ENCODE measurements around the gene PPFIA2.

Gene PPFIA2

DNA sequence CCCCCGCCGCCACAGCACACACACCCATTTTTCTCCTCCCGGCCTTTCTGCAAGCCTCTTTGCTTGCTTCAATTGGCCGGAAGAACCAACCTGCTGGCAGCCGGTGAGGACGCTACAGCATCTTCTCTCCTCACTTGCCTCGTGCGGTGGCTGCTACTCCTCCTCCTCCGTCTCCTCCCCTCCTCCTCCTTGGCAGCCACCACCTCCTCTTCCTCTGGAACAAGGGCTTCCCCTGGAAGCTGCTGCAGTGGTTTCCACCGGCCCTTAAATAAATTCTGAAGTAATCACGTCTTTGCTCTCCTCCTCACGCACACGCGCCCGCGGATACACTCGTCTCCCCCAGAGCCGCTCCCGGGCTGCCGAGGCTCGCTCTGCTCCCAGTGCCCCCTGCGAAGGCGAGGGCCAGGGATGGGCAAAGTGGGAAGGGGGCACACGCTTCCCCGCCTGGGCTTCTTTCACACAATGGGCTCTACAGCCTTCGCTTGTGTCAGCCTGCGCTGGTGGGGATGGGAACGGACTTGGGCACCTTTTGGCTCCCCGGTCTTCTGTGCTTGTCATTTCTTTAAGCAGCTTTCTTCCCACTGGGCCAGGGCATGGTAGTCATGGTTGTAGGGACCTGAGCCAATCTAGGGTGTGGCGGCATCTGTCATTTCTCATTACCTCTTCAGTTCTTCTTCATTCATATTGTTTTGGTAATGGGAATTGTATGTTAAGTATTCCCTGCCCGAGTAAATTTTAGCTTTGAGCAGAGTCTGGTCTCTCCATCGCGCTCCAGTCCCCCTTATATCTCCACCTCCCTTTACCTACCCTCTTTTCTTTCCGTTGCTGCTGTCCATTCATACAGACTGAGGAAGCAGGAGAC, at the start of gene PPFIA2:
TSS of gene PPFIA2 (minus strand) at position 161 of the 862 bp plus-strand sequence.
- DNase-seq (ENCODE audit: low spot score), result no peak

GRCh38 chr12:81800298-81801148, 41.4 kb upstream of the PPFIA2 start:
- no peak for DNase-seq (ENCODE audit: low spot score)

DNA sequence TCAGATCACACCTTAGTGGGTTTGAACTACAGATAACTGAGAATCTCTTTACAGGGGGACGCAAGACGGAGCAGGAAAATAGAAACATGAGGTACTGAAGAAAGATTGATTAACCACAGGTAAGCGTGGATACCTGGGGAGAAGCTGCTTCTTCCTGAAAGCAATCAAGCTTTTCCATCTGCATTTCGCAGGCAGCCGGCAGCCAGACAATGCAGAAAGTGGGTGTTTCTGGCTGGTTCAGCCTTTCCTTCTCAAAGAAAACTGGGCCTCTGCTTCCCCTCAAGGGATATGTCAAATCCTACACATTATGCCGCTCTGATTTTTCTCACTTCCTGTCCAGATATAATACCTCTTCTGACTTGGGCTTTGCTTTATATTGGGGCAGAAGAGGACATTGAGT, 39.1 kb upstream of the PPFIA2 start:
- no peak for DNase-seq (ENCODE audit: low spot score)

DNA sequence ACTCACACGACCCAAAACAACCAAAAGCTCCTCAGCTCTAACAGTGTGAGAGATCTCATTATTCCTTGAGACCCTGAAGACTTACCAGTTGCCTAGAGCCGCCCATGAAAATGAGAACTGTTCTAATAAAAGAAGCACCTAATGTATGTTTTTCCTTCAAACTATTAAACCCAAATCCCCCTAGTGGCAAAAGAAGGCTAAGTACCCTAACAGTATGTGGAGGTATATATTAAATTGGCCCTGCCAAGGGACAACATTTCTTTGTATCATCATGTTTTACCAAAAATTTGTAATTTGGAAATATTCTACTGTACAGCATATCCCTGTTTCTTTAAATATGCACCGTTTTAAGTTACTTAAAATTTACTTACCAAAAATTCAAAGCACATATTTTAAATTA, 38.0 kb upstream of the PPFIA2 start:
- DNase-seq (ENCODE audit: low spot score), result peak; percentile 5

DNA sequence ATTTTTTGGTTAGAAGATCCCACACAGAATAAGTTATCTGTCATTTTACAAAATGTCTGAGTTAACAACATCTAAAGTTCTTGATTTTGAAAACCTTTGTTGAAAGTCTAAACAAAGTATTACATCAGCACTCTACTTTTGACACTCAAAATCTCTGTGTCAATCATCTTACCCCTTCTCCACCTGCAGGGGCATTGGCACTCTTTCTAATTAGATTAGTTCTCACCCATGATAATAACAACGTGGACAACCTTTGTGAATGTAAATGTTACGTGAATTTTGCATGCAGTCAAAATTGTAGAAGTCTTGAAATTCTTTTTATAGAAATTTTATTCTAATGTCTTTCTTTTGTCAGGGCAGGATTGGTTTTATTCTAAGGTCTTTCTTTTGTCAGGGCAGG, 33.5 kb upstream of the PPFIA2 start:
- no peak for DNase-seq (ENCODE audit: low spot score)

GRCh38 chr12:81779216-81779615, 20.1 kb upstream of the PPFIA2 start:
- DNase-seq (ENCODE audit: low spot score), result no peak

DNA sequence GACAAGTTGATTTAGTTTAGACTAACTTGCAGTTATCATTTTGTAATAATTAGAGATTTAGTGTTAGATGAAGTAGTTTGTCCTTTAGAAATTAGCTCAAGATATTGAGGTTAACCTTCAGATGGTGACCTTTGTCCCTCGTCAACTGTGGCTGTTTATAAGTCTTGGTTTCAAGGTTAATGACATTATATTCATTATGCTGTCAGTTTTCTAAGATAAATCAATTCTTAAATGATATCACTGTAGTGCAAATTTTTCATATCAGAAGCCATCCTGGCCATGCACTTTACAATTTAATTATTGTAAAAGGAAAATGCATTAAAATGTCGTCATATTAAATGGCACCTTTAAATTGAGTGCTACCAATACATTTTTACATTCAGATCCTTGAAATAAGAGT, 19.6 kb upstream of the PPFIA2 start:
- no peak for DNase-seq (ENCODE audit: low spot score)

DNA sequence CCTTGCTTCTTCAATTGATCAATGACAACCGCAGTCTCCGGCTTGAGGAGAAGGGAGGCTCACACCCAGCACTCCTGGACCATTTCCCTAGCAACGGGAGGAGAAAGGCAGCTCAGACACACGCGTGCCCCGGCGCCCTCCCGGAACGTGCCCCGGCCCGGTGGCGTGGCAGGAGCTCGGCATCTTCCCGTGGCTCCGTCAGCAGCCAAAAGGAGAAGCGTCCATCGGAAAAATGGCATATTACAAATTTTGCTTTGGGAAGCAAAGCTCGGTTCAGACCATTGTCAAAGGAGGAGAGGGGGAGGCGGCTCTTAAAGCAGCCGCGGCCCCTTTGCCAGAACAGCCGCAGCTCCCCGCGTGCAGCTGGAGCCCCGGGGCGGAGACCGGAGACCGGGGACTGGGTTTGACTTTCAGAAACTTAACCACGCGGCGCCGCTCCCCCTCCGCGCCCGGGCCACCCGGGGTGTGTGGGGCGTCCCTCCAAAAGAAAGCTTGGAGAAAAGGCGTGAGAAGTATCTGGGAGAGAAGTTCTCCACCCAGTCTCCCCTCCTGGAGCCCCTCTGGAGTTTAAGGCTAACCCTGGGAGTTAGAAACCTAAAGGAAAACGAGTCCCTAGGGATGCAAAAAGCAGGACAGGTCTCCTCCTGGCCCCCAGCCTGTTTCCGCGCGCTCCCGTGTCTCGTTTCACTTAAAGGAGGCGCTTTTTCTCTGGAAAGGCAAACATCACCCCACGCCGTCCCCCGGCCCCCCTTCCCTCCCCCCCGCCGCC, 545 bp downstream of the PPFIA2 start:
- DNase-seq (ENCODE audit: low spot score), result no peak

- DNase-seq (ENCODE audit: low spot score), result no peak
Observed at GRCh38 chr12:81757731-81758365, 1.3 kb downstream of the PPFIA2 start.

DNA sequence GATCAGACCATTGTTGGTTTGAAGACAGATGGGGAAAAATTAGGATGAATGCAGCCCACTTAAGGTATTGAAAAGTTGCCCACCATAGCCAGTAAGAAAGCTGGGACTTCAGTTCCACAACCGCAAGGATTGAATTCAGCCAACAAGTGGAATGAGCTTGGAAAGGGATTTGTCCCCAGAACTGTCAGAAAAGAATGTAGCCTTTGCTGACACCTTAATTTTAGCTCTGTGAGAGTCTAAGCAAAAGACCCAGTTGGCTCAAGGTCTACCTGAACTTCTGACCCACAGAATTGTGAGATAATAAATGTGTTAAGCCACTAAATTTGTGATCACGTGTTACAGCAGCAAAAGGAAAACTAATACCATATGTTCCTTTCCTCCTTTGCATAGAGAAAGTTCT, 29.4 kb downstream of the PPFIA2 start:
- DNase-seq (ENCODE audit: low spot score), result no peak

GRCh38 chr12:81727391-81727790, 31.8 kb downstream of the PPFIA2 start:
- DNase-seq (ENCODE audit: low spot score), result no peak

GRCh38 chr12:81726634-81727033, 32.5 kb downstream of the PPFIA2 start:
- DNase-seq (ENCODE audit: low spot score), result no peak

DNA sequence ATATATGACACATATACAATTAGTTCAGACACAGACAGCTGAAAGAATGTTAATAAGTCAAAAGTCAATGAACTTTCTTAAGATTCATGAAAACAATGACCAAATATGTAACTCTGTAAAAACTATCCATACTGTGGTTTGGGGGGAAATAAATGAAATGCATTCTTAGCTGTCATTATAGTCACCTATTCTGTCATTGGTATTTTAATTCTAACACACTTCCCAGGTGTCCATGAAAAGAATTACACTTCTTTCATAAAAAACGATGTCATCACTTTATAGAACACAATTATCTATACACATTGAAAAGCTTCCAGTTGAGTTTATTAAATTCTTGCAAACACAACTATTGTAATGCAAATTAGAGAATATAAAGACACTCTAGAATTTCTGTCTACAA, 35.8 kb downstream of the PPFIA2 start:
- DNase-seq (ENCODE audit: low spot score), result no peak

- DNase-seq (ENCODE audit: low spot score), result no peak
Observed at GRCh38 chr12:81722004-81722403, 37.1 kb downstream of the PPFIA2 start.

GRCh38 chr12:81718616-81719015, 40.5 kb downstream of the PPFIA2 start:
- no peak for DNase-seq (ENCODE audit: low spot score)

DNA sequence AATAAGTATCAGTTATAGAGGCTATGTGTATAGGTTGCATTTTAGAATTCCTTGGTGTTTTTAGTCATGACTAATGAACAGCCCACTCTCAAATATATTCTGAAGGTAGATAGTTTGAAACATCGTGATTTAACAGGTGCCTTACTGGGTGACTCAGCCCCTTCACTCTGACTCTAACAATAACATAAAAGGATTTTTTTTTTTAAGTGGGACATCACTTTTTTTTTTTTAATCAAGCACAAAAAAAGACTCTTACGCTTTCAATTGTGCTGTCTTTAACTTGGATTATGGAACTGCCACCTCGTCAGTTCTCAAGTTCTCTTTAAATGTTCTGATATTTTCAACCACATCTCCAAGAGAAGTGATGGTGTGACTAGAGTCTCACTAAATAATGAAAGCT, 46.6 kb downstream of the PPFIA2 start:
- DNase-seq (ENCODE audit: low spot score), result no peak

DNA sequence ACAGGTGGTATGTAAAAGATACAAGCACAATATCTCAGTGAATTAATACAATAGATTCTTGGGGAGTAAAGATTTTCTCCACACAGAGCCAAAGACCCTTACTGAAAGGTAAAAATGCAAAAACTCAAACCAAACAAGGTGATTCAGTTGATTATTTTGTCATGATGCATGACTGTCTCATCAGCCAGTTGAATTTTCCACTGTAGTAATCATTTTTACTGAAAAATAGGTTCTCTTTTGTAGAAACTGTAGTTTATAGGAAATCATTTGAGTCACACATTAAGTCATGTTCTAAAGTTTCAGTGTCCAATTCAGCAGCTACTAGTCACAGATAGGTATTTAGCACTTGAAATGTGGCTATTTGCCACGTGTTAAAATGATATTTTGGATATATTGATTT, 53.6 kb downstream of the PPFIA2 start:
- DNase-seq (ENCODE audit: low spot score), result no peak

DNA sequence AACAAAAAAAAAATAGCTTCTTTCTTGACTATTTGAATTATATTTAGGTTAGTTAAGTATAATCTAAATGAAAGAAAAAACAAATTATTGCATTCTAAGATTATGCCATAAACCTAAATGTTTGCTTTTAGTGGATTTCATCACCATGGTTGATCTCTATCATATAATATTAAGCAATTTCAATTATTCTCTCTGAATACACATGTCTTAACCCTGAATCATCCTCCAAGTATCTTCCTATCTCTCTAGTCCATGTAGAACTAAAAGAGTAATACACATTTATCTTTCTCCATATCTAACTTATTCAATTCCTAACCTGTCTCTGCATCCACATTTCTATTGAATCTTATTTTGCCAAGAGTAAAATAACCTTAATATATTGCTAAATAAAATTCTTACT, 59.6 kb downstream of the PPFIA2 start:
- DNase-seq (ENCODE audit: low spot score), result no peak

DNA sequence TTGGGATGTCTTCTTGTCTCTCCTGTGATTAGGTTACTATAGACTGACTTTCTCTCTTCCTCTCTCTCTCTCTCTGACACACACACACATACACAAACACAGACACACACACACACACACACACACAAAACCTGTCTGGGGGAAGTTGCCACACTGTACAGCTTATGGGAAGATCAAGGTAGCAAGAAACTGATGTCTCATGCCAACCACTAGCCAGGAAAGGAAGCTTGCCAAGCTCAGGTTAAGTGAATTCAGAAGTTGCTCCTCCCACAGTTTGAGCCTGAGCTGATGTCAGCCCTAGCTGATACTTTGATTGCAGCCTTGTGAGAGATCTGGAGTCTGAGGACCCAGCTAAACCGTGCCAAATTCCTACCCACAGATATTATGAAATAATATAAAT, 67.1 kb downstream of the PPFIA2 start:
- no peak for DNase-seq (ENCODE audit: low spot score)

DNA sequence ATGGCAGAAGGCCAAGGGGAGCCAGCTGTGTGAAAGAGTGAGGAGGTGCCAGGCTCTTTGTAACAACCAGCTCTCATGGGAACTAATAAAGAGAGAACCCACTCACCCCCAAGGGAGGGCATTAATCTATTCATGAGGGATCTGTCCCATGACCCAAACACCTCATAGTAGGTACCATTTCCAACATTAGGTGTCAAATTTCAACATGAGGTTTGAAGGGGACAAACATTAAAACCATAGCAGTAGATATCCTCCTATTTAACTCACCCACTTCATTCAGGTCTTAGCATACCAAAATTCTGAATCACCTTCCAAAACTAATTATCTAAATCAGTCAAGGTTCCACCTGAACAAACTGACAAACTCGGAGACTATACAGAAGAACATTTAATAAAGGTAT, 75.3 kb downstream of the PPFIA2 start:
- no peak for DNase-seq (ENCODE audit: low spot score)

DNA sequence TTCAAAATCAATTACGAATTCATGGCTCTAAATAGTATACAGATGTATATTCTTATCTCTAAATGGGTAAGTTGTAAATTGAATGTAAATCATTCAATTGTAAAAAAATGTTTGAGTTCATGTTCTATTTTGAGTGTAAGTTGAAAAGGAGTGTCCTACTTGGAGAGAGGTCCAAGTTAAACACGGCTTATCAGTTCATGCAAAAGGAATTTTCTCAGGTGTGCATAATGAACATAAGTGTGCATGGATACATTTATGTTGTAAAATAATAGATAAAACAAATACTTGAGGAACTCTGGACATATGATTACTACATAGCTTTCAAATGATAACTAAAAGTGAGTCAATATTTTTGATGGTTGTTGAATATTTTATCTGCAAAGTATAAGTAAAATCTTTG, 79.5 kb downstream of the PPFIA2 start:
- DNase-seq (ENCODE audit: low spot score), result no peak

GRCh38 chr12:81670759-81671158, 88.4 kb downstream of the PPFIA2 start:
- no peak for DNase-seq (ENCODE audit: low spot score)

Measured in SW480 (cell line).